ENCODE data around the gene OR52R1. TPM values are rescaled to one million over a fixed set of nuclear protein-coding genes. Genes with fewer than 3 reads are reported as not detected.
"Not testable (repeated sequence)": the region's sequence is repeated elsewhere in the genome, so short reads cannot be mapped to it uniquely, and the experiment has no call there.

The OR52R1 gene
- not detected for total RNA-seq

DNA sequence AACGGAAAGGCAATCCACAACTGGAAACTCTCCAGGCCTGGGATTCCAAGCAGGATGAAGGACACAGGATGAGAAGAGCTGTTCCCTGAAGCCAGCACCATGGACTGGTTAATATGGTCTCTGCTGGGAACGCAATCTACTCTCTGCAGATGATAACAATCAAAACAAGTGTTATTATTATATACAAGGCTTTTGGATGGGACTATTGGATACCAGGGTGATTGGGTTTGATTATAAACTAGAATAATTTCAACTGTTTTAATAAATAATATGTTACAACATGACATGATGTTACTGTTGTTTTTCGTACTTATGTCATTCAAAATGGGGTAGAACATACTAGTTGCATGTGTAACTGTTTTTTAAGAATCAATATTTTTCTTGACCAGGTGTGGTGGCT is at the start of gene OR52R1:
Gene OR52R1 (minus strand): TSS at position 101 of the 400 bp plus-strand sequence. CDS start 0 bp downstream, at position 101.
- no peak within 1 kb of the TSS for H3K27ac Mint-ChIP-seq
- H3K4me3 Mint-ChIP-seq, result no peak within 1 kb of the TSS
- no peak for ATAC-seq (replicated peaks)
- peaks cover 8% of the 10 kb centered on the region for H3K9me3 Mint-ChIP-seq
- no peaks in the 10 kb centered on the region for H3K36me3 Mint-ChIP-seq (ENCODE audit: low read depth)
- H3K27me3 Mint-ChIP-seq, result peaks cover 7% of the 10 kb centered on the region
- H3K4me1 Mint-ChIP-seq, result no peaks in the 10 kb centered on the region

DNA sequence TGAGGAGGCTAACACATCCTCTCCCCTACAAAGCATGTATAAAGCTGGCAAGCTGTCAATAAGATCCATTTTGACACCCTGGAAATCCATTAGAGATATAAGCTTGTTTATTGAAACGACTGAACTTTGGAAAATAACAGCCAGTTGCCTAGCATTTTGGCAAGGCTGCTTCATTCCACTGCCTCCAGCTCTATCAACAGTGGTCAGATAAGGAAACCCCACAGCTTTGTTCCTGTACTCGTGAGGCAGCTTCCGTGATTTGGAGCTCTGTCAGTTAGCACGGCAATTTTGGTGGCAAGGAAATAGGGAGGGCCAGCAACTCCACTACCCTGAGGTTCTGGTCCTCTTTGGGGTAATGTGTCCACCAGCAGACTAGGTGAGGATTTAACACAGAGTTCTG is 46.9 kb upstream of the OR52R1 start:
- Mint-ChIP-seq H3K4me3 (no peak overlapping the region), H3K27me3 (peaks cover 17% of the 10 kb centered on the region), H3K9me3 (no peaks in the 10 kb centered on the region), H3K4me1 (no peaks in the 10 kb centered on the region), H3K36me3 (ENCODE audit: low read depth) (no peaks in the 10 kb centered on the region), H3K27ac (no peak overlapping the region)
- no peak for ATAC-seq (replicated peaks)

DNA sequence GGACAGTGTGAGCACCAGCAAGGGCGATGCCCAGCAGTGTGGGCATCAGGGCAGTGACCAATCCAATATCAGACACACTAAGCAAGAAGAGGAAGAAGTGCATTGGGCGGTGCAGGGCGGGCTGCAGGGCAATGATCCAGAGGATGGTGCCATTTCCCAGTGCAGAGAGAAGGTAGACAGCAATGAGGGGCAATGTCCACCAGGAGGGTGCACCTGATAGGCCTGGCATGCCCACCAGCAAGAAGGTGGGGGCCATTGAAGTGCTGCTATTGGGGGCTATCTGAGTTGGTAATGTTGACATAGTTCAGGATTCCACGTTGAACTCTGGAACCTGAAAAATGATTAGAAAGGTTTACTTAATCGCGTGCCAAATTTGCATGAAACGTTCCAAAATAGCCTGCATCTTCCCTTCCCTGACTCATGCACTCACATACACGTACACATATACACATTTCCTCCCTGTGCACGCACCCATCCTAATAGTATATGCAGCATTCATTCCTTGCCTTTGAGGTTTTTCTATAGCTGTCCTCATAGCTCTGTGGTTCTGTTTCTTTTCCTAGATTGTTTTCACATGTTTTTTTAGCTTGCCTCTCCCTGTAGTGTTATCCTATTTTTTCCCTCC is 44.8 kb upstream of the OR52R1 start, which contains the start of gene OR51S1:
Gene OR51S1 (minus strand): TSS at position 301 of the 625 bp plus-strand sequence. CDS start 0 bp downstream, at position 301.
- Mint-ChIP-seq H3K4me1 (no peaks in the 10 kb centered on the region), H3K36me3 (ENCODE audit: low read depth) (no peaks in the 10 kb centered on the region), H3K9me3 (no peaks in the 10 kb centered on the region), H3K27me3 (peaks cover 17% of the 10 kb centered on the region), H3K27ac (no peak within 1 kb of the TSS), H3K4me3 (no peak within 1 kb of the TSS)
- ATAC-seq (replicated peaks), result no peak

DNA sequence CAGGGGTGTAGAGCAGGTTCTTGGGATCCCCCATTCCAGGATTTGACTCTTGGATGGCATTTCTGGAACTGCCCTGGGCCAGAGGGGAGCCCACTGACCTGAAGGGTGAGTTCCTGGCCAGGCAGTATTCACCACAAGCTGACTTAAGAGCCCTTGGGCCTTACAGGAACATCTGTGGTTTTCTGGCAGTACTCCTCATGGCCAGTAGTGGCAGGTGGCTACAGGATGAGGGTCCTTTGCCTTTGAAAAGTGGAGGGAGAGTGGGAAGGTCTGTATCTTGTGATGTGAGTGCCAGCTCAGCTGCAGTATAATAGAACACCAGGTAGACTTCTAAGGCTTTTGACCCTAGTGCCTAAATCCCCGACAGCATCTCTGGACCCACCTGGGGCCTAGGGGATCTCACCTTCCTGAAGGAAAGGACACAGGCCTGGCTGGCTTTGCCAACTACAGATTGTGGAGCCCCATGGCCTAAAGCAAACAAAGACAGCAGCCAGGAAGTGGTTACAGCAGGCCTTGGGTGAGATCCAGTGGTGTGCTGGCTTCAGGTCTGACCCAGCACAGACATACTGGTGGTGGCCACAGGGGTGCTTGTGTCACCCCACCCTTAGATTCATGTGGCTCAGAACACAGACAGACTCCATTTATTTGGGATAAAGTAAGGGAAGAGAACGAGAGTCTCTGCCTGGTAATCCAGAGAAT is 35.8 kb upstream of the OR52R1 start:
- no peak for ATAC-seq (replicated peaks)
- Mint-ChIP-seq H3K36me3 (ENCODE audit: low read depth) (no peaks in the 10 kb centered on the region), H3K9me3 (no peaks in the 10 kb centered on the region), H3K27ac (no peak overlapping the region), H3K27me3 (no peaks in the 10 kb centered on the region), H3K4me1 (no peaks in the 10 kb centered on the region), H3K4me3 (no peak overlapping the region)

DNA sequence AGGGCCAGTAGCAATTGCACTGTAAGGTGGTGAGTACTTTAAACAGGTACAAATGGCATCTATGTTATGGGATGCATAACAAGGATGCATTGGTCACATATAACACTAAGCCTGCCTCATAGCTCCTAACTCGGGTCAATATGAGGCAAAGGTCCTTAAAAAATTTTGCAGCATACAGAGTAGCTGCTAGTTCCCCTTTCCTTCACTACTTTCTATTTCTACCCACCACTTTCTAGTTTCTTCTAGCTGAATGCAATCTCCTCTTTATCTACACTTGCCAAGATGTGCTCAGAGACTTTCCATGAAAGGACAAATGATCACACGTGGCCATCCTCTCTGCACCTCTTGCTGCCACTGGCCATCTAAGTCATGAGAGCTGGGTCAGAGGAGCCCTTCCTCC is 26.7 kb upstream of the OR52R1 start:
- no peak overlapping the region for H3K4me3 Mint-ChIP-seq
- H3K27ac Mint-ChIP-seq, result no peak overlapping the region
- no peak for ATAC-seq (replicated peaks)
- no peaks in the 10 kb centered on the region for H3K36me3 Mint-ChIP-seq (ENCODE audit: low read depth)
- no peaks in the 10 kb centered on the region for H3K9me3 Mint-ChIP-seq
- no peaks in the 10 kb centered on the region for H3K4me1 Mint-ChIP-seq
- H3K27me3 Mint-ChIP-seq, result peaks cover 7% of the 10 kb centered on the region

DNA sequence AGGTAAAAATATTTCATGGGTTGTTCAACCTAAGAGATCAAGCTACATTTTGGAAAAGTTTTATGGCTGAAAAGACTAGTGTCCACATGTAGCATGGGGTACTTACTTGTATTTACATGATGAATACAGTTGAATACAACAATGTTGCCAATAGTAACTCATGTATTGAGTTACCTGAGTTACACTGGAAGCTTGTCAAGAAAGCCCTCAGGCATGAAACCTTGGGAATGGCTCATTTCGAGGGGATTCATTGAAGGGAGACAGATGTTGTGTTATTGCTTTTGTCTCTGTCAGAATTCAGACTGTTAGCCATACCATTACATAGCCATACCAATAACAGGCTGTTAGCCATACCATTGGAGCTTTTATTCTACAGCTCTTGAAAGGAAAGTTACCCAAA is 26.2 kb upstream of the OR52R1 start:
- Mint-ChIP-seq H3K4me1 (no peaks in the 10 kb centered on the region), H3K9me3 (no peaks in the 10 kb centered on the region), H3K4me3 (no peak overlapping the region), H3K36me3 (ENCODE audit: low read depth) (no peaks in the 10 kb centered on the region), H3K27ac (no peak overlapping the region), H3K27me3 (peaks cover 7% of the 10 kb centered on the region)
- no peak for ATAC-seq (replicated peaks)

DNA sequence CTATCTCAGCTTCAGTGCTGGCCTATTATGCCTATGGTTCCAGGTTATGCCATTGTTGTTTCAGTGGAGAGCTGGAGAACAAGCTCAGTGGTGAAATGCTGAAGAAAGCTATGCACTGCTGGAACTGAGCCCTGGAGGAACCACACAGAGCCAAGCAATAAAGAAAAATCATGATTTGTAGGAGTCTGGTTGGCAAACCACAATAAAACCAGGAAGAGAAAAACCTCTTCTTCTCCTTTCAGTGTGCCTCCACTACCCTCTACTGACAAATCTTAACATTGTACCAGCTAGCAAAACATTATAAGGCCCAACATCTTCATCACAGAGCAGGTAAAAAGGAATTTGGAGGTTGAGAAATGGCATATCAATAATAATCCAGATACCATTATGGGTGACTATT is 22.2 kb upstream of the OR52R1 start:
- Mint-ChIP-seq H3K36me3 (ENCODE audit: low read depth) (no peaks in the 10 kb centered on the region), H3K4me1 (no peaks in the 10 kb centered on the region), H3K27me3 (peaks cover 14% of the 10 kb centered on the region), H3K27ac (no peak overlapping the region), H3K9me3 (peaks cover 3% of the 10 kb centered on the region), H3K4me3 (no peak overlapping the region)
- ATAC-seq (replicated peaks), result no peak

DNA sequence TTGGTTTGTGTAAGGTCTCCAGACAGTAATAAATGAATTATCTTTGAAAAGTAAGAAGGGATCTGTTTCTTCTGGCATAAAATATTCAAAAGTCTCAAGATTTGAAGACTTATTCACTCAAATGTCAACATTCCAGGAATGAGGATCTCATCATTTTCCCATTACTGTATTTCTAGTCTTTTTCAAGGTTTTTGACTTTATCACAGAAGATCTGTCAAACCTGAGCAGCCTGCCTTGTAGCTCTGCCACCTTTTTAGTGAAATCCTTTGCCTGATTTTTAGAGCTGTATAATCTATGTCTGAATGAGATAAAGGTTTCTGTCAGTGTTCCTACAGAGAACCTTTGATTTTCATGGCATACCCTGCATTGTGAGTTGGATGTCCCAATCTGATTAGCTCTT is 21.0 kb upstream of the OR52R1 start:
- Mint-ChIP-seq H3K4me3 (no peak overlapping the region), H3K27ac (no peak overlapping the region), H3K9me3 (peaks cover 3% of the 10 kb centered on the region), H3K36me3 (ENCODE audit: low read depth) (no peaks in the 10 kb centered on the region), H3K4me1 (no peaks in the 10 kb centered on the region), H3K27me3 (peaks cover 17% of the 10 kb centered on the region)
- no peak for ATAC-seq (replicated peaks)

DNA sequence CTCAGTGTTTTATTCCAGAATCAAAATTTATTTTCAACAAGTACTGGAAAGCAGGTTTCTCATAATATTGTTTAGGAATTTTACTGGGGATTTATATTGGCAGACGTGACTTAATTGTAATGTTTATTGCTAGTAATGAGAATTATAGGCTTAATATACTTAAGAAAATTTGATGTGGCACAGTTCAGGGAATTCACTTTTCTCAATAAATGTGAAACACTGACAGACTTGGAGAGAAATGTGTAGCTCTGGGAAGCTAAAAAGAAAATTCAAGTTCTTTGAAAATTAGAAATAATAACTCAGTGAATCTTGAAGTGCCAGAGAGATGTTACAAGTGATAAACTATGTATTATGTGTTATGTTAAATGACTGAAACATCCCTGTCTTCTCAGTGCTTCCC is 16.8 kb upstream of the OR52R1 start, which contains the start of gene OR51F2:
Gene OR51F2 (plus strand): TSS at position 301 of the 400 bp plus-strand sequence. CDS start 101 bp downstream, outside the sequence.
- Mint-ChIP-seq H3K9me3 (peaks cover 3% of the 10 kb centered on the region), H3K4me1 (no peaks in the 10 kb centered on the region), H3K27me3 (peaks cover 17% of the 10 kb centered on the region), H3K4me3 (no peak within 1 kb of the TSS), H3K36me3 (ENCODE audit: low read depth) (no peaks in the 10 kb centered on the region), H3K27ac (no peak within 1 kb of the TSS)
- ATAC-seq (replicated peaks), result no peak

DNA sequence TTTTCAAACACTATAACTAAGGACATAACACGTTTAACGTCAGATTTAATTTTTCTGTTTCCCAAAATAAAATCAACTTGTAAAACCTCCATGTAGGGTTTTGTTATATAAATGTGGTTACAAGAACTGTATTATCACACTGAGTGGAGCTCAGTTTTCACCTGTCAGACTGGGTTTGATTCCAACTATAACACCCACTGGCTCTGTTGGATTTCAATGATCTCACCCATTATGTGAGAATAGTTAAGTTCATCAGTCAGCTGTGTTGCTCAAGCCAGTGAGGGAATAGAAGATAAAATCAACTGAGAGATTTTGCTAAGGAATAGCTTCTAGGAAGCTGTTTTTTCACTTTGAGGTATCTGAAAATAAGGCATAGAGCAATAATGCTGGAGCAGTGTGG is 5.1 kb upstream of the OR52R1 start:
- Mint-ChIP-seq H3K27me3 (no peaks in the 10 kb centered on the region), H3K36me3 (ENCODE audit: low read depth) (no peaks in the 10 kb centered on the region), H3K27ac (no peak overlapping the region), H3K9me3 (no peaks in the 10 kb centered on the region), H3K4me1 (no peaks in the 10 kb centered on the region), H3K4me3 (no peak overlapping the region)
- ATAC-seq (replicated peaks), result no peak

DNA sequence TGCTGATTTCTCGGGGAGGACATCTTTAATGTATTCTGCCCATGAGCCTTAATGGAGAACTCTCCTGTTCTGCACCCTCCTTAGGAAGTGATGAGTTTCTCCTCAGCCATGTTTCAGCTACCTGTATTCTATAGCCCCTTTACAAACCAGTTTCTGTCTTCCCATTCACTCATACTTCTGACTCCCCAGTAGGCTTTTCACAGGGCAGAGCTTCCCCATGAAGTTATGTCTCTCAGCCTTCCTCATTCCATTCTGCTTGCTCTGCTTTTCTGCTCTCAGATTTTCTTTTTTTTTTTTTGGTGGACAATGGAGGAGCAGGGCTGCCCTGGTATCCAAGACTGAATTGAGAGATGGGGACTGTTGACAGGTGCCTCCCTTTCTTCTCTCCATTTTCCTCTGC is 4.3 kb upstream of the OR52R1 start:
- Mint-ChIP-seq H3K36me3 (ENCODE audit: low read depth) (no peaks in the 10 kb centered on the region), H3K4me3 (no peak overlapping the region), H3K4me1 (no peaks in the 10 kb centered on the region), H3K9me3 (peaks cover 5% of the 10 kb centered on the region), H3K27ac (no peak overlapping the region), H3K27me3 (peaks cover under 1% of the 10 kb centered on the region)
- ATAC-seq (replicated peaks), result no peak

DNA sequence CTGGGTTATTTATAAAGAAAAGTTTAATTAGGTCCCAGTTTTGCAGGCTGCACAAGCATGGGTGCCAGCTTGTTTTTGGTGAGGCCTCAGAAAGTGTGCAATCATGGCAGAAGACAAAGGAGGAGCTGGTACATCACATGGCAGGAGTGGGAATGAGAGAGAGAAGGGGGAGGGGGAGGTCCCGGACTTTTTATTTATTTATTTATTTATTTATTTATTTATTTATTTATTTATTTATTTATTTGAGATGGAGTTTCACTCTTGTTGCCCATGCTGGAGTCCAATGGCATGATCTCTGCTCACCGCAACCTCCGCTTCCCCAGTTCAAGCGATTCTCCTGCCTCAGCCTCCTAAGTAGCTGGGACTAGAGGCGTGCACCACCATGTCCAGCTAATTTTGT is 2.9 kb downstream of the OR52R1 start:
- not testable (repeated sequence) for H3K4me3 Mint-ChIP-seq; ATAC-seq (replicated peaks); H3K9me3 Mint-ChIP-seq; H3K36me3 Mint-ChIP-seq (ENCODE audit: low read depth); H3K27me3 Mint-ChIP-seq; H3K4me1 Mint-ChIP-seq; H3K27ac Mint-ChIP-seq

DNA sequence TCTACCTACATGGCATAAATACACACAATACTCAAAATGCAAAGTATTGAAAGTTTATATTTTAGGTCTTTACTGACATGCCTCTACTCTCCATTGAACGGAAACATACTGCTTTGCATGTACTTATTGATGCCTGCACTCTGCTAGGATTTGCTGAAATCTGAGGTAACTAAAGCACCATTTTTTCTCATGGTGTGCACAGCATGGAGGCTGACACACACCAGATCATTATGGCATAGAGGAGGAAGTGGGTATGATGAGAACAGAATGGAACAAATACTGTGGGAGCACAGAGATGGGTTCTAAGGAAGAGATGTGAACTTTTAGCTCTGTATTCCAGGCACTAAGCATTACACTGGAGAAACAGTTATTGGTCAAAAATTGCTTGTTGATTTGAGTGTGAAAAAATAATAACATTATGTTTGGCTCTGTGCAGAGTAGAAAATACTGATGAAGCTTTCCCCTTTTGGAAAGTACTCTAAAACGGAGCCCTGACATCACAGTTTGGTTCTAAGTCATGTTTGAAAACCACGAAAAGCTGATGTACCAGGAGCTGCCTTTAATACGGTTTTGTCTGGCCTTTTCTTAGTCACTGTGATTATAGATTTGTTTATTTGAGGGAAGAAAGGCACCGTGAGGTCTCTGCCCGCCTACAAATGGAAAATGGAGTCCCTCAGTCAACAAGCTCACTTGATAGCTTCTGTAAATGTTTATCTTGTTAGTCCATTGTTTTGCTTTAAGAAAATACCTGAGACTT is 5.6 kb downstream of the OR52R1 start:
- Mint-ChIP-seq H3K27me3 (peaks cover 7% of the 10 kb centered on the region), H3K27ac (no peak overlapping the region), H3K4me1 (no peaks in the 10 kb centered on the region), H3K9me3 (peaks cover 4% of the 10 kb centered on the region), H3K4me3 (no peak overlapping the region), H3K36me3 (ENCODE audit: low read depth) (no peaks in the 10 kb centered on the region)
- ATAC-seq (replicated peaks), result no peak

DNA sequence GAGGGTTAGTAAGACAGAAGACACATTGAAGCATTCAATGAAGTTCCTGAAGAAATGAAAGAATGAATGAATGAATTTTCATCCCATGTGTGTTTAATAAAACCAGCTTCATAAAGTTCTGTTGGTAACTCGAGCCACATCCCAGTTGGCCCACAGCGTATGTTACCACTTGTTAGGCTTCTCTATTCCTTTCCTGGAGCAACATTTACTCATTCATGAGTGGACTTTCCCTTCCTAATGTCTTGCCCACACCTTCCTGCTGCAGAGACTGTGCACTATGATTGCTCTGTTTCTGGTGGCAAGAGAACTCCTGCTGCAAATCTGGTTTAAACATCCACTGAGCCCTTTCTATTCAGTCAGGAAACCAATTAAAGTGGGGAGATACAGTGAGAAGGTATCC is 7.0 kb downstream of the OR52R1 start:
- Mint-ChIP-seq H3K4me1 (no peaks in the 10 kb centered on the region), H3K36me3 (ENCODE audit: low read depth) (no peaks in the 10 kb centered on the region), H3K27me3 (peaks cover 6% of the 10 kb centered on the region), H3K4me3 (no peak overlapping the region), H3K9me3 (peaks cover 3% of the 10 kb centered on the region), H3K27ac (no peak overlapping the region)
- ATAC-seq (replicated peaks), result no peak

DNA sequence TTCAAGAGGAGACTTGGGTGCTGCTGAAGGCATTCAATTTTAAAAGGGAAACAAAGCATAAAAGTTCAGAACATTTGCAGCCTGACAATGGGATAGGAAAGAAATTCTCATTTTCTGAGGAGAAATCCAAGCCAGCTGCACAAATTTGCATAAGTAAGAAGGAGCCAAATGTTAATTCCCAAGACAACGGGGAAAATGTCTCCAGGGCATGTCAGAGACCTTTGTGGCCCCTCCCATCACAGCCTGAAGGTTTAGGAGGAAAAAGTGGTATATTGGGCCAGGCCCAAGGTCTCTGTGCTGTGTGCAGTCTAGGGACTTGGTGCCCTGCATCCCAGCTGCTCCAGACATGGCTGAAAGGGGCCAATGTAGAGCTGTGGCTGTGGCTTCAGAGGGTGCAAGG is 21.7 kb downstream of the OR52R1 start:
- H3K36me3 Mint-ChIP-seq (ENCODE audit: low read depth), result no peaks in the 10 kb centered on the region
- H3K9me3 Mint-ChIP-seq, result peaks cover 4% of the 10 kb centered on the region
- no peak for ATAC-seq (replicated peaks)
- no peak overlapping the region for H3K27ac Mint-ChIP-seq
- no peak overlapping the region for H3K4me3 Mint-ChIP-seq
- H3K27me3 Mint-ChIP-seq, result peaks cover 17% of the 10 kb centered on the region
- H3K4me1 Mint-ChIP-seq, result no peaks in the 10 kb centered on the region
